ENCODE data around the gene RBM44.

Gene RBM44

DNA sequence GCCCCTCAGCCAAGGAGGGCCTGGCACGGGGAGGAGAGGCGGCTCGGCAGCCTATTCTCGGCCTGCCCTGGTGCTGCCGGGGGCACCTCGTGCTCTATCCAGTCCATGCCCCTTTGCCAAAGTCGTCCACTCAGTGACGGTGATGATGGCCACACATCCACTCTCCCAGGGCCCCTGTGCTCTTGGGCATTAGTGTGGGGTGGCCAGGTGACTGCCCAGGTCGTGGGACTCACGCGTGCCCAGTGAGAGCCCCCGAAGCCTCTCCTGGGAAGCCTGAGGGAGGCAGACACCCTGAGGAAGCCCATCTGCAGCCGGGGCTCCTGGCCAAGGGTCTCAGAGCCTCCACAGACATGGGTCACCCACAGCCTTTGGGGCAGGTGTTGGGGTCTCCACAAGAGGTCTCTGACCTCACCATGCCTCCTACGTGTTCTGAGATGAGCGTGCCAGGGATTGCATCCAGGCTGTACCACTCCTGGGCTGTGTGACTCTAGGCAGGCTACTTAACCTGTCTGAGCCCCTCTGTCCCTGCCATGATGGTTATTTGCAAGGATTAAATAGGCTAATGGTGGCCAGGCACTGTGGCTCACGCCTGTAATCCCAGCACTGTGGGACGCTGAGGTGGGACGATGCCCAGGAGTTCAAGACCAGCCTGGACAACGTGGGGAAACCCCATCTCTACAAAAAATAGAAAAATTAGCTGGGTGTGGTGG is 73.8 kb downstream of the RBM44 start:
- no peak for DNase-seq (ENCODE audit: low spot score)

GRCh38 chr2:237873421-237873831 is 74.8 kb downstream of the RBM44 start:
- no peak for DNase-seq (ENCODE audit: low spot score)

GRCh38 chr2:237873897-237874551 is 75.4 kb downstream of the RBM44 start:
- DNase-seq (ENCODE audit: low spot score): no peak

- DNase-seq (ENCODE audit: low spot score): no peak
Observed at GRCh38 chr2:237874585-237875161, 76.1 kb downstream of the RBM44 start.

- DNase-seq (ENCODE audit: low spot score): no peak
Observed at GRCh38 chr2:237875256-237876060, 76.9 kb downstream of the RBM44 start.

- DNase-seq (ENCODE audit: low spot score): no peak
Observed at GRCh38 chr2:237876061-237876526, 77.5 kb downstream of the RBM44 start.

GRCh38 chr2:237876532-237876931 is 78.0 kb downstream of the RBM44 start:
- no peak for DNase-seq (ENCODE audit: low spot score)

GRCh38 chr2:237876951-237877491 is 78.4 kb downstream of the RBM44 start:
- no peak for DNase-seq (ENCODE audit: low spot score)

DNA sequence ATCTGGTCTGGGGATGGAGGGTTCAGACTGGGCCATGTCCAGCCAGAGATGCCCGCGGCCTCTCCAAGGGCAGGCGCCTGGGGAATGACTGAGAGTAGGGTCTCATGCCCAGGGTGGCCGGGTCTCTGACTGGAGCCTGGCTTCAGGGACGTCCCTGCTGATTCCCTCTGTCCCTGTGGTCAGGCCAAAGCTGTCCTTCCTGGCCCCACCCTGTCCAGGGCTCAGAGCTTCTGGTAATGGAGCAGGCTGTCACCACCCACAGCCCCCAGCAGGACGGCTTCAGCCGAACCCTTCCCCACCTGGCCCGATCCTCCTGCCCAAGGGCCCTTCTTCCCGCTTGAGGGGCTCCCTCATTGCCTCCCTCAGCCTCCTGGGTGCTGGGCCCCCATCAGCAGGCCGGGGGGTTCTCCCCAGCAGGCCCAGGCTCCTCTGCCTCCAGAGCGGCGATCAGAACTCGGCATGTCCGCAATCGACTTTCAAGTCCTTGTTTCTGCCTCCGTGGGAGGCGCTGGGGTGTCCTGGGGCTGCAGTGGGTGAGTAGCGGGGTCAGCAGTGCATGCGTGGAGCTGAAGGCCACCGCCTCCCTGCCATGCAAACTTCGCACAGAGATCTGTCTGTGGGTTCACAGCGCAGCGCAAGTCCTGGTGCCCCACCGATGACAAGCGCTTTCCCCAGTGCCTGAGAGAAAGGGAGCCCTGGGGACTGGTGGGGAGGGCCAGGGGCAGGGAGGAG is 79.2 kb downstream of the RBM44 start:
- DNase-seq (ENCODE audit: low spot score): no peak

- no peak for DNase-seq (ENCODE audit: low spot score)
Observed at GRCh38 chr2:237878321-237879057, 79.9 kb downstream of the RBM44 start.

DNA sequence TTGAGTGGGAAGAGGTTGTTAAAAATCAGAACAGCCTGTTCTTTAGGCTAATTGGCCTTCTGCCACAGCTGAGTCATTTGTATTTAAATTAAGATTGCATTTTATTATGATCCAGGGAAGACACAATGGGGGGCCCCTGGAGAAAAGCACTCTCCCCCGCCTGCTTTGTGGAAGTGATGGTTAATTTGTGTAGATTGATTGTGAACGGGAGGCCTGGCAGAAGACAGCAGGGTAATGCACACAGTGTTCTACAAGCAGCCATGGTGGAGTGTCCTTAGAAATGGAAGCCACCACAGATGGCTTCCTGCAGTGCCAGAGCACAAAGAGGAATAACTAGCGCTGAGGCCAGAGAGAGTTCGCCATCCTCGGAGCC is 80.5 kb downstream of the RBM44 start:
- DNase-seq (ENCODE audit: low spot score): no peak

GRCh38 chr2:237879991-237880560 is 81.5 kb downstream of the RBM44 start:
- DNase-seq (ENCODE audit: low spot score): no peak

DNA sequence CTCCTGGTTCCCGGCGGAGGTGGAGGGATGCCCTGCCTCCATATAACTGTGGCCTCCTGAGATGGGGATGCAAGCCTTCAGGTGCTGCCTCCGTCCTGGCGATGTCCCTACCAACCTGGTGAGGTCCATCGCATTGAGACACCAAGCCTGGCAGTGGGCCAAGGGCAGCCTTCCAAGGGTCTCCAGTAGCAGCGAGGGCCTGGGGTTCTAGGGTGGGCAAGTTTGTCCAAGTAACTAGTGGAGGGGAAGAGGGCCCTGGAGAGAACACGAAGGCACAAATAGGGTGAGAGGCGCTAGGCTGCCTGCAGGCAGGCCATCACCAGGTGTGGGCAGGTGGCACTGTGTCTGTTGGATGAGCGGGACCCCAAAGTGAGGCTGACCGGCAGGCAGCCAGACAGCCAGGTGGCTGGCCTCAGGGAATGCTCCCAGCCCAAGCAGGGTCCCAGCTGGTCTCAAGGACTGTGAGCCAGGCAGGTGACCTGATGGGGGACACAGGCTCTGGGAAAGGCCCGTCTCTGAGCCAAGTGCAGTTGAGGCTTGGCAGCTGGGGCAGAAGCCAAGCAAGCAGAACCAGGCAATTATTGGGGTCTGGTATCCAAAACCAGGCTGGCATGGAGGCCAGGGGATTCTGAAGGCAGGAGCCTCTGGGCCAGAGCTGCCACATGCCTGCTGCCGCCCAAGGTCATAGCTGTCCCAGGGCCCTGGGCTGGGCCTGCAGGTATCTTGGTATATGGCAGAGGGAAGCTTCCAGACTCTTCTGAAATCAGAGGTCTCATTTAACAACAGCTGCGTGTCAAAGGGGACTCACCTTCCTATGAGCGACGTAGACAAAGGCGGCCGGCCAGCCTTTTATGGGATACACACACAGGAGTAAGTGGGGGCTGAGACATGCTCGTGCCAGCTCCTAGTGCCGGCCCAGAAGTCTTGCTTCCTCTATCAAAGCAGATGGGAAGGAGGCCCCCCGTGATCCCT is 84.2 kb downstream of the RBM44 start:
- no peak for DNase-seq (ENCODE audit: low spot score)

DNA sequence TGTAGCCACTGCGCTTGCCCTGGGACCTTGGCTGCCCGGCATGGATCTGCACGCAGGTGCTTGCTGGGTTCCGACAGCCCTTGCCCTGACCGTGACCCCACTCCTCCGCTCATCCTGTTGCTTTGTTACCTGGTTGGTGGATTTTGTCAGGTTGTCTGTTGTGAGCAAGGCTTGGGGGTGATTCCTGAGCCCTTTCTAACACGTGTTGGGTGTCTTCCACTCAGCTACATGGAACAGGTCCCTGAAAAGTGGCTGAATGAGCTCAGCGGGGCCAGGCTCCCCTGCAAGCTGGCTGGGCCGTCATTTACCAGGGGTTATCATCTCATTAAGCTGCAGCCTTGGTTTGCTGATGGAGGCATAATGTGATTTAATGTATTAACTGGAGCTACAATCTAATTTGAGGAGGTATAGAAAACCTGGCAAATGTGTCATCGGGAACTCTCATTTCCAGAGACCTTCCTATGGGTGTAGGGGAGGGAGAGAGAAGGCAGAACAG is 85.4 kb downstream of the RBM44 start:
- no peak for DNase-seq (ENCODE audit: low spot score)

DNA sequence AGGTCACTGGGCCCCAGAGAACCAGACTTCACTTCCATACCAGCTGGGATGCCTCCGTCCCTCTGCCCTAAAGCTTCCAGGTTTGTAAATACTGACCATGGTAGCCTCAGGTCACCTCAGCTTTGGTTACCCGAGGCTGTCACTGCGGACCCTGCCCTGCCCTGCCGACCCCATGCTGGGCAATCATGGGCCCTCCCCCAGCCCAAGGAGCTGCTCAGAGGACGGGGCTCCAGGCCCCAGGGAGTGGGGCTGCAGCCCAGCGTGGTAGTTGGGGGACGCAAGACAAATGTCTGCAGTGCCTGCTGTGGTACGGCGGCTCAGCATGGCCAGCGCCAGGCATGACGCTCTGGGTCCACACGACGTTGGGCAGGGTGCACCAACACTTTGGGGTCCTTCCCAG is 86.1 kb downstream of the RBM44 start:
- DNase-seq (ENCODE audit: low spot score): no peak

- DNase-seq (ENCODE audit: low spot score): no peak
Observed at GRCh38 chr2:237885111-237885930, 86.7 kb downstream of the RBM44 start.

- DNase-seq (ENCODE audit: low spot score): no peak
Observed at GRCh38 chr2:237885931-237886684, 87.5 kb downstream of the RBM44 start.
